K562 (cell line): ENCODE data around the gene LIN28A. TPM values are rescaled to one million over a fixed set of nuclear protein-coding genes. Genes with fewer than 3 reads are reported as not detected.

Source experiments
- CBFA2T2 ChIP-seq: fragments of 450-650 bp; conservative IDR thresholded peaks from 2 replicates; pipeline ENCODE4 v1.6.1; 2017; ENCODE audit warnings: mild to moderate bottlenecking
- FOXK1 ChIP-seq: sonication (generic); formaldehyde crosslinking; IDR thresholded peaks from 2 replicates; pipeline ENCODE4 v1.8.0; 2022; ENCODE audit warnings: missing genetic modification reagents, mild to moderate bottlenecking, borderline replicate concordance
- GABPA ChIP-seq: fragments of 200-800 bp; sonication (Bioruptor generic); conservative IDR thresholded peaks from 2 replicates; pipeline ENCODE4 v1.6.1; 2016; ENCODE audit warnings: low read depth, missing genetic modification characterization, missing compliant biosample characterization
- GATAD2B ChIP-seq: fragments of 450-650 bp; IDR thresholded peaks from 2 replicates; pipeline ENCODE4 v1.6.1; 2017; ENCODE audit warnings: mild to moderate bottlenecking, borderline replicate concordance
- HNRNPL ChIP-seq: fragments of 200-400 bp; formaldehyde crosslinking; IDR thresholded peaks from 2 replicates; pipeline ENCODE4 v1.6.1; 2017; ENCODE audit warnings: low read depth, mild to moderate bottlenecking, low read length
- MTA3 ChIP-seq: fragments of 450-650 bp; formaldehyde crosslinking; IDR thresholded peaks from 2 replicates; pipeline ENCODE4 v1.6.1; 2017; ENCODE audit warnings: mild to moderate bottlenecking, borderline replicate concordance
- MYBL2 ChIP-seq, 2 experiments: fragments of 450-650 bp in 1 of 2; sonication (generic) in 1 of 2; formaldehyde crosslinking in 1 of 2; IDR thresholded peaks; 2 replicates each; pipeline versions ENCODE4 v1.6.1 to v1.8.1; 2017 to 2022; ENCODE audit warnings: borderline replicate concordance in 1 of 2, inconsistent platforms in 1 of 2, low read depth in 1 of 2, mild to moderate bottlenecking in 1 of 2, missing genetic modification reagents in 1 of 2, moderate library complexity in 1 of 2
- NFIC ChIP-seq: fragments of 450-650 bp; IDR thresholded peaks from 2 replicates; pipeline ENCODE4 v1.6.1; 2017; ENCODE audit warnings: mild to moderate bottlenecking, inconsistent platforms
- NFRKB ChIP-seq: fragments of 450-650 bp; IDR thresholded peaks from 2 replicates; pipeline ENCODE4 v1.6.1; 2016; ENCODE audit warnings: low read depth
- NR4A1 ChIP-seq, 2 experiments: fragments of 250-450 bp in 1 of 2; fragments of 450-650 bp in 1 of 2; sonication (Bioruptor Pico) in 1 of 2; IDR thresholded peaks; 2 replicates each; pipeline versions ENCODE4 v1.4.0 to v1.6.1; 2016 to 2020; ENCODE audit warnings: mild to moderate bottlenecking in 2 of 2, missing compliant biosample characterization in 1 of 2, missing genetic modification characterization in 1 of 2, moderate library complexity in 1 of 2
- RBM14 ChIP-seq: fragments of 200-400 bp; formaldehyde crosslinking; IDR thresholded peaks from 2 replicates; pipeline ENCODE4 v1.6.1; 2018; ENCODE audit warnings: low read depth, mild to moderate bottlenecking, low read length, moderate library complexity, borderline replicate concordance; ENCODE audit not compliant: insufficient read depth
- TEAD1 ChIP-seq, 2 experiments: fragments of 450-650 bp in 1 of 2; sonication (generic) in 1 of 2; formaldehyde crosslinking; IDR thresholded peaks; 2 replicates each; pipeline versions ENCODE4 v1.4.0 to v1.8.0; 2020 to 2022; ENCODE audit warnings: mild to moderate bottlenecking in 2 of 2, missing genetic modification reagents in 1 of 2
- U2AF1 ChIP-seq: fragments of 200-400 bp; formaldehyde crosslinking; optimal IDR thresholded peaks from 2 replicates; pipeline ENCODE3; 2017; ENCODE audit warnings: mild to moderate bottlenecking, low read depth, low read length, moderate library complexity
- ZBTB1 ChIP-seq: sonication (generic); formaldehyde crosslinking; IDR thresholded peaks from 2 replicates; pipeline ENCODE4 v1.8.1; 2023; ENCODE audit warnings: missing genetic modification reagents, low read depth, mild to moderate bottlenecking, borderline replicate concordance
- ZBTB8A ChIP-seq: fragments of 450-650 bp; IDR thresholded peaks from 2 replicates; pipeline ENCODE4 v1.6.1; 2018; ENCODE audit warnings: mild to moderate bottlenecking, moderate library complexity; ENCODE audit not compliant: partially characterized antibody
- ZFPM2 ChIP-seq: fragments of 250-450 bp; sonication (Bioruptor Pico); IDR thresholded peaks from 2 replicates; pipeline ENCODE4 v1.5.1; 2022; ENCODE audit warnings: mild to moderate bottlenecking
- ZNF232 ChIP-seq: sonication (generic); formaldehyde crosslinking; IDR thresholded peaks from 2 replicates; pipeline ENCODE4 v1.8.0; 2022; ENCODE audit warnings: mild to moderate bottlenecking, missing genetic modification reagents
- ZNF282 ChIP-seq: sonication (generic); formaldehyde crosslinking; IDR thresholded peaks from 2 replicates; pipeline ENCODE4 v1.8.1; 2023; ENCODE audit warnings: missing genetic modification reagents
- ZNF384 ChIP-seq: IDR thresholded peaks from 2 replicates; pipeline ENCODE4 v1.6.1; 2012; ENCODE audit warnings: low read depth, low read length, improper control_type of control experiment
- ZNF395 ChIP-seq: fragments of 200-800 bp; sonication (Bioruptor generic); IDR thresholded peaks from 2 replicates; pipeline ENCODE4 v1.6.1; 2017; ENCODE audit warnings: missing genetic modification characterization, missing compliant biosample characterization
- ZNF766 ChIP-seq: fragments of 200-800 bp; sonication (Bioruptor generic); conservative IDR thresholded peaks from 2 replicates; pipeline ENCODE4 v1.6.1; 2016; ENCODE audit warnings: missing genetic modification characterization, missing compliant biosample characterization
- polyA plus RNA-seq, 8 experiments: library from polyadenylated mRNA; depleted of rRNA in 4 of 8; stranded (reverse) in 5 of 8; unstranded in 3 of 8; fragments of >200 nt; fragmentation: Nextera tagmentation in 2 of 8; fragmentation: Illumina TruSeq in 1 of 8; extraction: Ambion mirVana in 2 of 8; extraction: Trizol in 1 of 8; gene quantifications; 2 replicates each; pipeline versions ENCODE4 v1.2.1 to v1.2.3, GENCODE V29; 2011 to 2014; ENCODE audit warnings: inconsistent platforms in 1 of 8, missing spikeins in 1 of 8
- total RNA-seq, 7 experiments: library from RNA; depleted of rRNA in 6 of 7; stranded (reverse); fragments of >200 nt in 6 of 7; fragmentation: Illumina TruSeq in 2 of 7; extraction: Trizol in 2 of 7; gene quantifications; 2 replicates each; pipeline versions ENCODE4 v1.2.1 to v1.2.3, GENCODE V29; 2011 to 2021; ENCODE audit warnings: low replicate concordance in 1 of 7
- TF ChIP-seq, protein P1 (sequence below): sonication (generic); formaldehyde crosslinking; IDR thresholded peaks from 2 replicates; pipeline ENCODE4 v1.8.0; 2023; ENCODE audit warnings: mild to moderate bottlenecking, missing genetic modification reagents
- TF ChIP-seq, protein P2 (sequence below): fragments of 450-650 bp; IDR thresholded peaks from 2 replicates; pipeline ENCODE4 v1.6.1; 2016; ENCODE audit warnings: antibody characterized with exemption

LIN28A gene
- total and polyA plus RNA-seq, 9 of the 15 experiments (the other 6 are each of a cell fraction or from before 2014, with no cell fraction given) = 0.80 to 5.4 (median 3.9) TPM

DNA sequence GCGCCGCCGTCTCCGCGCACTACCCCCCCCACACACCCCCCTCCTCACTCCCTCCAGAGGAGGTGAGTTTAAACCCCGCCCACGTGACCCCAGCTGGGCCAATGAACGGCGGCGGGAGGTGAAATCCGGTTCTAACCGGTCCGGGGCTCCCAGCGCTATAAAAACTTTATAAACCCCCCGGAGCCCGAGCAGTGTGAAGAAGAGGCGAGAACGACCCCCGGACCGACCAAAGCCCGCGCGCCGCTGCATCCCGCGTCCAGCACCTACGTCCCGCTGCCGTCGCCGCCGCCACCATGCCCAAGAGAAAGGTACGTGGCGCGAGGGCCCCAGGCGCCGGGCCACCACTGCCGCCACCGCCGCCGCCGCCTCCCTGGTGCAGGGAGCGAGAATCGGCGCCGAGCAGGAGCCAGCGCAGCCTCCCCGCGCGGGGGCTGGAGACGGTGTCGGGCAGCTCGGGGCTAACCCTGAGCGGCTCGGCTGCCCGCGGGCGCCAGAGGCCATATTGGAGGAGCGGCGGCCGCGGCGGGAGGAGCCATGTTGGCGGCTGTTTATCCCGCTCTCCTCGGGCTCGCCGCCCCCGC, 61.8 kb downstream of the LIN28A start, which contains the start of gene HMGN2 (continued):
- TF ChIP-seq, protein P1, sequence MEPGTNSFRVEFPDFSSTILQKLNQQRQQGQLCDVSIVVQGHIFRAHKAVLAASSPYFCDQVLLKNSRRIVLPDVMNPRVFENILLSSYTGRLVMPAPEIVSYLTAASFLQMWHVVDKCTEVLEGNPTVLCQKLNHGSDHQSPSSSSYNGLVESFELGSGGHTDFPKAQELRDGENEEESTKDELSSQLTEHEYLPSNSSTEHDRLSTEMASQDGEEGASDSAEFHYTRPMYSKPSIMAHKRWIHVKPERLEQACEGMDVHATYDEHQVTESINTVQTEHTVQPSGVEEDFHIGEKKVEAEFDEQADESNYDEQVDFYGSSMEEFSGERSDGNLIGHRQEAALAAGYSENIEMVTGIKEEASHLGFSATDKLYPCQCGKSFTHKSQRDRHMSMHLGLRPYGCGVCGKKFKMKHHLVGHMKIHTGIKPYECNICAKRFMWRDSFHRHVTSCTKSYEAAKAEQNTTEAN = no peak
- peak; percentile 41 for TF ChIP-seq MTA3
- TF ChIP-seq GATAD2B = peak; percentile 55; the same call in 1 of the 2 replicates
- peak; percentile 19; the same call in 1 of the 2 replicates for TF ChIP-seq NFIC
- TF ChIP-seq ZNF395 (CRISPR knock-in tag) = peak; percentile 88; the same call in 1 of the 2 replicates
- peak in 1 of 2 experiments; percentile 71; a peak in 2 of 4 replicates for TF ChIP-seq TEAD1 (CRISPR knock-in tag; IDR thresholded peaks at IDR 0.05)
- TF ChIP-seq ZBTB8A = no peak
- TF ChIP-seq RBM14 = peak; percentile 99; the same call in 1 of the 2 replicates
- peak; percentile 48; the same call in 1 of the 2 replicates for TF ChIP-seq ZBTB1 (CRISPR knock-in tag)
- peak; percentile 56 for TF ChIP-seq GABPA (tag)
- TF ChIP-seq, protein P2, sequence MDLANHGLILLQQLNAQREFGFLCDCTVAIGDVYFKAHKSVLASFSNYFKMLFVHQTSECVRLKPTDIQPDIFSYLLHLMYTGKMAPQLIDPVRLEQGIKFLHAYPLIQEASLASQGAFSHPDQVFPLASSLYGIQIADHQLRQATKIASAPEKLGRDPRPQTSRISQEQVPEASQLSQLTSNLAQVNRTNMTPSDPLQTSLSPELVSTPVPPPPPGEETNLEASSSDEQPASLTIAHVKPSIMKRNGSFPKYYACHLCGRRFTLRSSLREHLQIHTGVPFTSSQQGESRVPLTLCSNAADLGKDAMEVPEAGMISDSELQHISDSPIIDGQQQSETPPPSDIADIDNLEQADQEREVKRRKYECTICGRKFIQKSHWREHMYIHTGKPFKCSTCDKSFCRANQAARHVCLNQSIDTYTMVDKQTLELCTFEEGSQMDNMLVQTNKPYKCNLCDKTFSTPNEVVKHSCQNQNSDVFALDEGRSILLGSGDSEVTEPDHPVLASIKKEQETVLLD = no peak
- TF ChIP-seq FOXK1 (CRISPR knock-in tag) = no peak
- TF ChIP-seq ZNF766 (CRISPR knock-in tag) = peak; percentile 93
- TF ChIP-seq NR4A1 (CRISPR knock-in tag; IDR thresholded peaks at IDR 0.05) = 0 out of 2 replicates have a peak, but pooled peaks have one; percentile 82
- peak; percentile 84 for TF ChIP-seq NR4A1 (tag; IDR thresholded peaks at IDR 0.05)
- peak; percentile 61; the same call in 1 of the 2 replicates for TF ChIP-seq ZNF282 (CRISPR knock-in tag)
- TF ChIP-seq NFRKB = peak; percentile 97
- TF ChIP-seq ZNF384 = peak; percentile 50
- peak; percentile 87 for TF ChIP-seq U2AF1
- TF ChIP-seq HNRNPL = peak; percentile 43; the same call in 1 of the 2 replicates
- TF ChIP-seq ZNF232 (CRISPR knock-in tag) = 0 out of 2 replicates have a peak, but pooled peaks have one; percentile 37
- TF ChIP-seq MYBL2 (IDR thresholded peaks at IDR 0.05; ENCODE audit: low read depth) = peak; percentile 2; the same call in 1 of the 2 replicates
- TF ChIP-seq MYBL2 (CRISPR knock-in tag; IDR thresholded peaks at IDR 0.05; ENCODE audit: borderline replicate concordance) = no peak
- peak; percentile 62 for TF ChIP-seq CBFA2T2
- peak; percentile 63; the same call in 1 of the 2 replicates for TF ChIP-seq ZFPM2 (CRISPR knock-in tag)
